HepG2 (cell line): ENCODE data around the gene MAIP1. TPM values are rescaled to one million over a fixed set of nuclear protein-coding genes. Genes with fewer than 3 reads are reported as not detected.

Experiments
- ARNTL ChIP-seq: sonication (generic); formaldehyde crosslinking; IDR thresholded peaks from 2 replicates; pipeline ENCODE4 v1.4.0; 2020; ENCODE audit warnings: mild to moderate bottlenecking, missing genetic modification reagents
- ATF7 ChIP-seq, 2 experiments: fragments of 450-650 bp in 1 of 2; sonication (generic) in 1 of 2; formaldehyde crosslinking in 1 of 2; IDR thresholded peaks; 2 replicates each; pipeline versions ENCODE4 v1.4.0 to v1.6.1; 2016 to 2020; ENCODE audit warnings: antibody characterized with exemption in 1 of 2, mild to moderate bottlenecking in 1 of 2, missing genetic modification reagents in 1 of 2
- CREB1 ChIP-seq, 2 experiments: fragments of 450-650 bp in 1 of 2; IDR thresholded peaks; 2 replicates each; pipeline ENCODE4 v1.6.1; 2016 to 2017; ENCODE audit warnings: control low read depth in 1 of 2, mild to moderate bottlenecking in 1 of 2, missing compliant biosample characterization in 1 of 2, missing genetic modification characterization in 1 of 2
- FOXA3 ChIP-seq: IDR thresholded peaks from 2 replicates; pipeline ENCODE4 v1.6.1; 2016; ENCODE audit warnings: missing genetic modification reagents, missing compliant biosample characterization
- FOXJ3 ChIP-seq: sonication (generic); formaldehyde crosslinking; IDR thresholded peaks from 2 replicates; pipeline ENCODE4 v1.4.0; 2020; ENCODE audit warnings: missing genetic modification reagents, mild to moderate bottlenecking, borderline replicate concordance
- IKZF1 ChIP-seq: fragments of 450-650 bp; IDR thresholded peaks from 2 replicates; pipeline ENCODE4 v1.7.1; 2016
- JUN ChIP-seq: sonication (generic); formaldehyde crosslinking; IDR thresholded peaks from 2 replicates; pipeline ENCODE4 v1.4.0; 2020; ENCODE audit warnings: mild to moderate bottlenecking, missing genetic modification reagents
- KDM2A ChIP-seq: sonication (generic); formaldehyde crosslinking; IDR thresholded peaks from 2 replicates; pipeline ENCODE4 v1.4.0; 2020; ENCODE audit warnings: low read depth, missing genetic modification reagents, borderline replicate concordance
- MAFK ChIP-seq, 2 experiments: IDR thresholded peaks in 1 of 2; conservative IDR thresholded peaks in 1 of 2; 2 replicates each; pipeline ENCODE4 v1.6.1; 2011; ENCODE audit warnings: improper control_type of control experiment in 2 of 2, low read length in 2 of 2
- MAX ChIP-seq: IDR thresholded peaks from 2 replicates; pipeline ENCODE4 v1.6.1; 2012; ENCODE audit warnings: inconsistent platforms
- RCOR2 ChIP-seq: IDR thresholded peaks from 2 replicates; pipeline ENCODE4 v1.6.1; 2016; ENCODE audit warnings: missing biosample characterization, missing genetic modification reagents
- SOX6 ChIP-seq, 2 experiments: fragments of 450-650 bp in 1 of 2; sonication (generic) in 1 of 2; formaldehyde crosslinking in 1 of 2; IDR thresholded peaks; 2 replicates each; pipeline versions ENCODE4 v1.4.0 to v1.6.1; 2017 to 2020; ENCODE audit warnings: antibody characterized with exemption in 1 of 2, mild to moderate bottlenecking in 1 of 2, missing genetic modification reagents in 1 of 2
- STAG1 ChIP-seq: sonication (generic); formaldehyde crosslinking; IDR thresholded peaks from 2 replicates; pipeline ENCODE4 v1.4.0; 2020; ENCODE audit warnings: missing genetic modification reagents
- TEAD3 ChIP-seq: optimal IDR thresholded peaks from 2 replicates; pipeline ENCODE3; 2016; ENCODE audit warnings: borderline replicate concordance
- ZBTB34 ChIP-seq: sonication (generic); formaldehyde crosslinking; IDR thresholded peaks from 2 replicates; pipeline ENCODE4 v1.8.0; 2022; ENCODE audit warnings: mild to moderate bottlenecking, missing genetic modification reagents
- ZNF205 ChIP-seq: IDR thresholded peaks from 2 replicates; pipeline ENCODE4 v1.6.1; 2018; ENCODE audit warnings: missing biosample characterization, missing genetic modification reagents
- ZNF503 ChIP-seq: sonication (generic); formaldehyde crosslinking; IDR thresholded peaks from 2 replicates; pipeline ENCODE4 v1.4.0; 2020; ENCODE audit warnings: missing genetic modification reagents
- ZNF510 ChIP-seq: sonication (generic); formaldehyde crosslinking; IDR thresholded peaks from 2 replicates; pipeline ENCODE4 v1.4.0; 2020; ENCODE audit warnings: low read depth, mild to moderate bottlenecking, missing genetic modification reagents
- ZNF598 ChIP-seq: sonication (generic); formaldehyde crosslinking; IDR thresholded peaks from 2 replicates; pipeline ENCODE4 v1.5.1; 2020; ENCODE audit warnings: mild to moderate bottlenecking, missing genetic modification reagents, borderline replicate concordance
- polyA plus RNA-seq, 8 experiments: library from polyadenylated mRNA; depleted of rRNA in 3 of 8; stranded (reverse) in 7 of 8; unstranded in 1 of 8; fragments of >200 nt; fragmentation: Illumina TruSeq in 4 of 8; extraction: Trizol in 4 of 8; gene quantifications; 2 replicates each; pipeline versions ENCODE4 v1.2.1 to v1.2.3, GENCODE V29; 2011 to 2016; ENCODE audit warnings: low read depth in 4 of 8, missing spikeins in 1 of 8, mixed read lengths in 1 of 8; ENCODE audit not compliant: insufficient read depth in 1 of 8
- total RNA-seq, 5 experiments: library from RNA; depleted of rRNA; stranded (reverse); fragments of >200 nt; fragmentation: Illumina TruSeq; extraction: Trizol; gene quantifications; 2 replicates each; pipeline ENCODE4 v1.2.3, GENCODE V29; 2016; ENCODE audit warnings: low read depth in 1 of 5
- TF ChIP-seq, protein P1 (sequence below): sonication (generic); formaldehyde crosslinking; IDR thresholded peaks from 2 replicates; pipeline ENCODE4 v1.4.0; 2020; ENCODE audit warnings: missing genetic modification reagents
- TF ChIP-seq, protein P2 (sequence below): sonication (generic); formaldehyde crosslinking; IDR thresholded peaks from 2 replicates; pipeline ENCODE4 v1.9.0; 2021; ENCODE audit warnings: missing genetic modification reagents, mild to moderate bottlenecking, borderline replicate concordance

Gene MAIP1
- total and polyA plus RNA-seq, 2 of the 13 experiments (the other 11 are each of a cell fraction or from before 2014, with no cell fraction given) = 22.3 to 72.9 TPM

DNA sequence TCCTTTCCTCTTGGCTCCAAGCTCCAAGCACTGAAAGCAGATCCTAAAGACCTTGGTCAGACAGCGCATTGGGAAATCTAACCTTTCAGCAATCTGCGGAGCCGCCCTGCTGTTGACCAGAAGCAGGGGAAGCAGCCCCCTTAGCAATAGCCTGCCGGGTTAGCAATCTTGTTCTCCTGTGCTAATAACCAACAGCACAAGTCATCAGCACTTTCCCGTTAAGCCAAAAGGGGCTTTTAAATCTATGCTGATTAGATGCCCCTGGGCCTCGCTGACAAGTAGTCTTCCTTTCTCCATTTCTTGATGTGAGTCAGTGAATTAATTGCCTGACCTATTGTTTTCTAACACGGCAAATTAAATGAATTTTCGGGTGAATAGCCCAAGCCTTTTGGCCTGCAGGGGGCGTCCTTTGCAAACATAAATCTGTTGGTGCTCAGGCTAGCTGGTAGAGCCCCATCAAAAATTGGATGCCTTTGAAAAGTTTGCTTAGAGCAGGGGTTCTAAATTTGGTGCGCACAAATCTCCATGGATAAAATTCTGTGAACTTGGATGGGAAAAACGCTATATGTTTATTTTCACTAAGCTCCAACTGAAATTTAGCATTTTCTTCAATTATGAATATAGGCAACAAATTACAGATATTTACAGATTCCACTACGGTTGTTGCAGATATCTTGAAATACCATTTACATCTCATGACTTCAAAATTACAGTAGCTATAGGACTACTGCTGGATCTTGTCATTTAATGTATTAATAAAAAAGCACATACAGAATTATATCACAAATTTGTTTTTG is 24.6 kb downstream of the MAIP1 start (continued):
- TF ChIP-seq MAX = no peak
- TF ChIP-seq ZNF205 (CRISPR knock-in tag) = peak; percentile 28; the same call in 1 of the 2 replicates
- TF ChIP-seq TEAD3 = peak; percentile 10
- 0 out of 2 replicates have a peak, but pooled peaks have one; percentile 29 for TF ChIP-seq ZNF510
- 0 out of 2 replicates have a peak, but pooled peaks have one; percentile 10 for TF ChIP-seq FOXA3 (CRISPR knock-in tag)
- TF ChIP-seq, protein P1, sequence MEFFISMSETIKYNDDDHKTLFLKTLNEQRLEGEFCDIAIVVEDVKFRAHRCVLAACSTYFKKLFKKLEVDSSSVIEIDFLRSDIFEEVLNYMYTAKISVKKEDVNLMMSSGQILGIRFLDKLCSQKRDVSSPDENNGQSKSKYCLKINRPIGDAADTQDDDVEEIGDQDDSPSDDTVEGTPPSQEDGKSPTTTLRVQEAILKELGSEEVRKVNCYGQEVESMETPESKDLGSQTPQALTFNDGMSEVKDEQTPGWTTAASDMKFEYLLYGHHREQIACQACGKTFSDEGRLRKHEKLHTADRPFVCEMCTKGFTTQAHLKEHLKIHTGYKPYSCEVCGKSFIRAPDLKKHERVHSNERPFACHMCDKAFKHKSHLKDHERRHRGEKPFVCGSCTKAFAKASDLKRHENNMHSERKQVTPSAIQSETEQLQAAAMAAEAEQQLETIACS (CRISPR knock-in tag) = no peak
- TF ChIP-seq, protein P2, sequence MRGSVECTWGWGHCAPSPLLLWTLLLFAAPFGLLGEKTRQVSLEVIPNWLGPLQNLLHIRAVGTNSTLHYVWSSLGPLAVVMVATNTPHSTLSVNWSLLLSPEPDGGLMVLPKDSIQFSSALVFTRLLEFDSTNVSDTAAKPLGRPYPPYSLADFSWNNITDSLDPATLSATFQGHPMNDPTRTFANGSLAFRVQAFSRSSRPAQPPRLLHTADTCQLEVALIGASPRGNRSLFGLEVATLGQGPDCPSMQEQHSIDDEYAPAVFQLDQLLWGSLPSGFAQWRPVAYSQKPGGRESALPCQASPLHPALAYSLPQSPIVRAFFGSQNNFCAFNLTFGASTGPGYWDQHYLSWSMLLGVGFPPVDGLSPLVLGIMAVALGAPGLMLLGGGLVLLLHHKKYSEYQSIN (CRISPR knock-in tag) = no peak
- no peak for TF ChIP-seq IKZF1
- TF ChIP-seq ARNTL (CRISPR knock-in tag) = peak; percentile 54; the same call in 1 of the 2 replicates
- peak; percentile 97 for TF ChIP-seq STAG1 (CRISPR knock-in tag)
- TF ChIP-seq SOX6 (IDR thresholded peaks at IDR 0.05) = no peak
- TF ChIP-seq SOX6 (CRISPR knock-in tag; IDR thresholded peaks at IDR 0.05) = peak; percentile 70
- no peak for TF ChIP-seq ZBTB34
- TF ChIP-seq CREB1 (IDR thresholded peaks at IDR 0.05) = no peak
- TF ChIP-seq CREB1 (CRISPR knock-in tag; IDR thresholded peaks at IDR 0.05) = no peak
- TF ChIP-seq RCOR2 (CRISPR knock-in tag) = no peak
- peak; percentile 65; the same call in 1 of the 2 replicates for TF ChIP-seq ZNF598
- TF ChIP-seq KDM2A (CRISPR knock-in tag) = 0 out of 2 replicates have a peak, but pooled peaks have one; percentile 26
- no peak for TF ChIP-seq ATF7 (IDR thresholded peaks at IDR 0.05)
- no peak for TF ChIP-seq ATF7 (CRISPR knock-in tag; IDR thresholded peaks at IDR 0.05)
- no peak for TF ChIP-seq MAFK (conservative IDR thresholded peaks at IDR 0.05 in 1 of 2, IDR thresholded peaks at IDR 0.05 in 1 of 2; ENCODE audit: low read length in 2 of 2)
- peak; percentile 16; the same call in 1 of the 2 replicates for TF ChIP-seq FOXJ3 (CRISPR knock-in tag)
- TF ChIP-seq JUN = 0 out of 2 replicates have a peak, but pooled peaks have one; percentile 28
- 0 out of 2 replicates have a peak, but pooled peaks have one; percentile 22 for TF ChIP-seq ZNF503 (CRISPR knock-in tag)
